ENCODE data around the gene TNIP2. TPM values are rescaled to one million over a fixed set of nuclear protein-coding genes. Genes with fewer than 3 reads are reported as not detected.
"Not testable (repeated sequence)": the region's sequence is repeated elsewhere in the genome, so short reads cannot be mapped to it uniquely, and the experiment has no call there.

Gene TNIP2
- total RNA-seq, 1 experiment from 2014 or later, result 41.0 TPM

- no peak for TF ChIP-seq ZNF274 (IDR thresholded peaks at IDR 0.05; ENCODE audit: low read depth, low read length)
- TF ChIP-seq ZBTB33 (IDR thresholded peaks at IDR 0.05; ENCODE audit: extremely low read depth, insufficient replicate concordance, low read length), result no peak
- TF ChIP-seq REST (IDR thresholded peaks at IDR 0.05; ENCODE audit: low read depth), result no peak
- no peak for TF ChIP-seq ELF1 (IDR thresholded peaks at IDR 0.05; ENCODE audit: borderline replicate concordance, low read depth)
- no peak for TF ChIP-seq CBX3 (IDR thresholded peaks at IDR 0.05; ENCODE audit: low read depth)
- H3K9me3 ChIP-seq (ENCODE audit: control insufficient read depth in 1 of 2, insufficient read depth in 1 of 2, low read depth in 1 of 2, low read length in 2 of 2), result no peaks in the 10 kb centered on the region
- TSS peak; percentile 20 for BruUV-seq (replicated peaks)
- no peak overlapping the region for H2AFZ ChIP-seq (ENCODE audit: low read depth, low read length, poor library complexity, severe bottlenecking)
- ATAC-seq (no peak), DNase-seq (ENCODE audit: low read depth, low spot score) (no peak)
- RAD21 ChIA-PET (ENCODE audit: low non-redundant PET in 1 of 2, low total read pairs in 2 of 2, uncharacterized antibody in 2 of 2, unreplicated experiment in 2 of 2), result no interaction called here
- no peak overlapping the region for H3K4me3 ChIP-seq (replicated peaks in 1 of 2; ENCODE audit: low read depth in 1 of 2, low read length in 2 of 2)
- intact Hi-C loops (cut with micrococcal nuclease), result no loop called here
- CTCF ChIA-PET, result no interaction called here
- no peaks in the 10 kb centered on the region for H4K20me1 ChIP-seq (ENCODE audit: insufficient read depth)
- H3K4me1 ChIP-seq (ENCODE audit: control insufficient read depth in 1 of 2, insufficient read depth in 2 of 2, low read length in 2 of 2), result no peaks in the 10 kb centered on the region
- peaks cover 18 to 24% of the 10 kb centered on the region in 2 experiments; a peak in 3 of 4 replicates for H3K36me3 ChIP-seq (ENCODE audit: control insufficient read depth in 1 of 2, insufficient read depth in 2 of 2, low read length in 2 of 2)
- H3K79me2 ChIP-seq (ENCODE audit: insufficient read depth, low read length), result no peaks in the 10 kb centered on the region
- H3K27ac ChIP-seq (ENCODE audit: low read depth, low read length), result no peak overlapping the region
- POLR2A ChIA-PET, result no interaction called here
- H3K4me2 ChIP-seq (ENCODE audit: low read length), result no peak overlapping the region
- no peaks in the 10 kb centered on the region for H3K9me2 ChIP-seq (ENCODE audit: insufficient read depth)
- H3K27me3 ChIP-seq (ENCODE audit: insufficient read depth, low read length), result no peaks in the 10 kb centered on the region
- no peak overlapping the region for H3K9ac ChIP-seq (ENCODE audit: low read length)
Observed at GRCh38 chr4:2741626-2742025, 14.5 kb downstream of the TNIP2 start.

- BruUV-seq (replicated peaks); H3K4me2 ChIP-seq (ENCODE audit: low read length); ATAC-seq; H2AFZ ChIP-seq (ENCODE audit: low read depth, low read length, poor library complexity, severe bottlenecking); H3K9ac ChIP-seq (ENCODE audit: low read length); H3K9me3 ChIP-seq (ENCODE audit: control insufficient read depth in 1 of 2, insufficient read depth in 1 of 2, low read depth in 1 of 2, low read length in 2 of 2); CTCF ChIA-PET; H4K20me1 ChIP-seq (ENCODE audit: insufficient read depth); DNase-seq (ENCODE audit: low read depth, low spot score); intact Hi-C loops (cut with micrococcal nuclease); H3K27me3 ChIP-seq (ENCODE audit: insufficient read depth, low read length); POLR2A ChIA-PET; H3K9me2 ChIP-seq (ENCODE audit: insufficient read depth); H3K27ac ChIP-seq (ENCODE audit: low read depth, low read length); H3K79me2 ChIP-seq (ENCODE audit: insufficient read depth, low read length); H3K4me3 ChIP-seq (replicated peaks in 1 of 2; ENCODE audit: low read depth in 1 of 2, low read length in 2 of 2); H3K36me3 ChIP-seq (ENCODE audit: control insufficient read depth in 1 of 2, insufficient read depth in 2 of 2, low read length in 2 of 2); RAD21 ChIA-PET (ENCODE audit: low non-redundant PET in 1 of 2, low total read pairs in 2 of 2, uncharacterized antibody in 2 of 2, unreplicated experiment in 2 of 2); H3K4me1 ChIP-seq (ENCODE audit: control insufficient read depth in 1 of 2, insufficient read depth in 2 of 2, low read length in 2 of 2): not testable (repeated sequence)
Observed at GRCh38 chr4:2738296-2738695, 17.8 kb downstream of the TNIP2 start.

Data from HCT116 (cell line).